SK-N-SH (cell line): ENCODE data around the gene CDX2. TPM values are rescaled to one million over a fixed set of nuclear protein-coding genes. Genes with fewer than 3 reads are reported as not detected.

Experiments used
- CTCF ChIA-PET: fragments of 300-600, 350-600 bp; formaldehyde crosslinking; extraction: SDS; loops from one replicate; lab custom pipeline; 2021; lab: Yijun Ruan, JAX
- POLR2A ChIA-PET: fragments of 350-600 bp; sonication (Branson Sonifier 250); formaldehyde crosslinking; extraction: SDS; loops from one replicate; lab custom pipeline; 2020; ENCODE audit warnings: antibody characterized with exemption, inconsistent platforms; lab: Yijun Ruan, JAX
- DNase-seq: peaks from one replicate; pipeline ENCODE4 v3.0.0; 2012
- H2AFZ ChIP-seq: fragments of 200-600 bp; sonication (generic); 2 replicates; pipeline ENCODE4 v1.8.1; 2016; ENCODE audit warnings: antibody characterized with exemption, mild to moderate bottlenecking, low read depth
- H3F3A ChIP-seq: fragments of 200-600 bp; sonication (generic); replicated peaks from 2 replicates; pipeline ENCODE3; 2016; ENCODE audit warnings: antibody characterized with exemption, mild to moderate bottlenecking; ENCODE audit not compliant: insufficient read depth
- H3K27ac ChIP-seq, 2 experiments: fragments of 200-500 bp in 1 of 2; fragments of 200-600 bp in 1 of 2; sonication (Bioruptor generic) in 1 of 2; sonication (generic), shearing (Covaris generic) in 1 of 2; 2 replicates each; pipeline versions ENCODE4 v1.5.1 to v1.6.1; 2014 to 2016; ENCODE audit warnings: low read depth in 2 of 2, inconsistent platforms in 1 of 2, low read length in 1 of 2, mild to moderate bottlenecking in 1 of 2, mixed read lengths in 1 of 2
- H3K27me3 ChIP-seq: fragments of 200-600 bp; sonication (generic), shearing (Covaris generic); 2 replicates; pipeline ENCODE4 v1.6.1; 2016; ENCODE audit warnings: mixed run types; ENCODE audit not compliant: insufficient read depth
- H3K36me3 ChIP-seq, 2 experiments: fragments of 200-500 bp in 1 of 2; fragments of 200-600 bp in 1 of 2; sonication (Bioruptor generic) in 1 of 2; sonication (generic) in 1 of 2; replicated peaks in 1 of 2; 2 replicates each; pipeline versions ENCODE3 to v1.5.1; 2014 to 2016; ENCODE audit warnings: low read length in 1 of 2, mild to moderate bottlenecking in 1 of 2; ENCODE audit not compliant: insufficient read depth in 2 of 2, control insufficient read depth in 1 of 2
- H3K4me1 ChIP-seq, 2 experiments: fragments of 200-500 bp in 1 of 2; fragments of 200-600 bp in 1 of 2; sonication (Bioruptor generic) in 1 of 2; sonication (generic), shearing (Covaris generic) in 1 of 2; 2 replicates each; pipeline versions ENCODE4 v1.5.1 to v1.6.1; 2014 to 2016; ENCODE audit warnings: low read depth in 1 of 2, low read length in 1 of 2, mixed run types in 1 of 2; ENCODE audit not compliant: insufficient read depth in 2 of 2, control insufficient read depth in 1 of 2
- H3K4me2 ChIP-seq: fragments of 200-600 bp; sonication (generic), shearing (Covaris generic); 2 replicates; pipeline ENCODE4 v1.6.1; 2017; ENCODE audit warnings: mixed run types
- H3K4me3 ChIP-seq, 2 experiments: fragments of 200-500 bp in 1 of 2; fragments of 200-600 bp in 1 of 2; sonication (Bioruptor generic) in 1 of 2; sonication (generic), shearing (Covaris generic) in 1 of 2; 2 replicates each; pipeline versions ENCODE4 v1.5.1 to v1.8.1; 2014 to 2016; ENCODE audit warnings: low read depth in 2 of 2, inconsistent platforms in 1 of 2, low read length in 1 of 2, mild to moderate bottlenecking in 1 of 2, mixed read lengths in 1 of 2, moderate library complexity in 1 of 2
- H3K79me2 ChIP-seq: fragments of 200-600 bp; sonication (generic); 2 replicates; pipeline ENCODE4 v1.8.1; 2017; ENCODE audit warnings: mild to moderate bottlenecking; ENCODE audit not compliant: insufficient read depth
- H3K9ac ChIP-seq: fragments of 200-600 bp; sonication (generic); 2 replicates; pipeline ENCODE4 v1.6.1; 2017; ENCODE audit warnings: mixed run types
- H3K9me2 ChIP-seq: fragments of 200-600 bp; sonication (generic); 2 replicates; pipeline ENCODE4 v1.6.1; 2017; ENCODE audit warnings: mixed run types
- H3K9me3 ChIP-seq: fragments of 200-600 bp; sonication (generic); 2 replicates; pipeline ENCODE4 v1.6.1; 2017; ENCODE audit warnings: mixed run types, mild to moderate bottlenecking, moderate library complexity
- H4K20me1 ChIP-seq: fragments of 200-600 bp; sonication (generic); 2 replicates; pipeline ENCODE4 v1.6.1; 2017; ENCODE audit warnings: mild to moderate bottlenecking, mixed run types; ENCODE audit not compliant: insufficient read depth
- CHD2 ChIP-seq: fragments of 150-350 bp; IDR thresholded peaks from 2 replicates; pipeline ENCODE4 v1.6.1; 2018; ENCODE audit warnings: low read length; ENCODE audit not compliant: partially characterized antibody
- ELF1 ChIP-seq: IDR thresholded peaks from 2 replicates; pipeline ENCODE4 v1.4.0; 2012
- FOSL2 ChIP-seq: IDR thresholded peaks from 2 replicates; pipeline ENCODE4 v1.4.0; 2012; ENCODE audit warnings: low read depth, mild to moderate bottlenecking, moderate library complexity, borderline replicate concordance
- FOXM1 ChIP-seq: IDR thresholded peaks from 2 replicates; pipeline ENCODE4 v1.4.0; 2012; ENCODE audit warnings: low read depth, mild to moderate bottlenecking
- GABPA ChIP-seq: IDR thresholded peaks from 2 replicates; pipeline ENCODE4 v1.4.0; 2012; ENCODE audit warnings: low read depth, mild to moderate bottlenecking
- JUND ChIP-seq: IDR thresholded peaks from 2 replicates; pipeline ENCODE4 v1.4.0; 2012
- MXI1 ChIP-seq: IDR thresholded peaks from 2 replicates; pipeline ENCODE4 v1.6.1; 2012; ENCODE audit warnings: mild to moderate bottlenecking, low read depth, low read length, improper control_type of control experiment
- NRF1 ChIP-seq: IDR thresholded peaks from 2 replicates; pipeline ENCODE4 v1.6.1; 2012; ENCODE audit warnings: low read depth, mild to moderate bottlenecking, low read length
- POLR2AphosphoS5 ChIP-seq: IDR thresholded peaks from 2 replicates; pipeline ENCODE4 v1.6.1; 2012; ENCODE audit warnings: low read depth, low read length
- SMC3 ChIP-seq: IDR thresholded peaks from 2 replicates; pipeline ENCODE4 v1.6.1; 2012; ENCODE audit warnings: low read depth, low read length, improper control_type of control experiment
- TAF1 ChIP-seq: IDR thresholded peaks from 2 replicates; pipeline ENCODE4 v1.6.1; 2012; ENCODE audit warnings: low read depth, mild to moderate bottlenecking, low read length, moderate library complexity, borderline replicate concordance
- TEAD4 ChIP-seq: IDR thresholded peaks from 2 replicates; pipeline ENCODE4 v1.4.0; 2012; ENCODE audit warnings: mild to moderate bottlenecking, borderline replicate concordance; ENCODE audit not compliant: insufficient read depth
- USF1 ChIP-seq: IDR thresholded peaks from 2 replicates; pipeline ENCODE4 v1.4.0; 2012; ENCODE audit warnings: low read depth, borderline replicate concordance
- USF2 ChIP-seq: fragments of 150-350 bp; IDR thresholded peaks from 2 replicates; pipeline ENCODE4 v1.6.1; 2017; ENCODE audit warnings: antibody characterized with exemption, low read length, low read depth, borderline replicate concordance
- WGBS: methylation state at CpG from one replicate; pipeline ENCODE4 v1.1.6; 2017; ENCODE audit warnings: low lambda C conversion rate; 5-methylcytosine and 5-hydroxymethylcytosine counted together
- polyA plus RNA-seq, 3 experiments: library from polyadenylated mRNA; depleted of rRNA; stranded (reverse); fragments of >200 nt; gene quantifications; 2 replicates each; pipeline ENCODE4 v1.2.3, GENCODE V29; 2012

Gene CDX2
- polyA plus RNA-seq, 1 of the 3 experiments (the other 2 are of a cell fraction): not detected

DNA sequence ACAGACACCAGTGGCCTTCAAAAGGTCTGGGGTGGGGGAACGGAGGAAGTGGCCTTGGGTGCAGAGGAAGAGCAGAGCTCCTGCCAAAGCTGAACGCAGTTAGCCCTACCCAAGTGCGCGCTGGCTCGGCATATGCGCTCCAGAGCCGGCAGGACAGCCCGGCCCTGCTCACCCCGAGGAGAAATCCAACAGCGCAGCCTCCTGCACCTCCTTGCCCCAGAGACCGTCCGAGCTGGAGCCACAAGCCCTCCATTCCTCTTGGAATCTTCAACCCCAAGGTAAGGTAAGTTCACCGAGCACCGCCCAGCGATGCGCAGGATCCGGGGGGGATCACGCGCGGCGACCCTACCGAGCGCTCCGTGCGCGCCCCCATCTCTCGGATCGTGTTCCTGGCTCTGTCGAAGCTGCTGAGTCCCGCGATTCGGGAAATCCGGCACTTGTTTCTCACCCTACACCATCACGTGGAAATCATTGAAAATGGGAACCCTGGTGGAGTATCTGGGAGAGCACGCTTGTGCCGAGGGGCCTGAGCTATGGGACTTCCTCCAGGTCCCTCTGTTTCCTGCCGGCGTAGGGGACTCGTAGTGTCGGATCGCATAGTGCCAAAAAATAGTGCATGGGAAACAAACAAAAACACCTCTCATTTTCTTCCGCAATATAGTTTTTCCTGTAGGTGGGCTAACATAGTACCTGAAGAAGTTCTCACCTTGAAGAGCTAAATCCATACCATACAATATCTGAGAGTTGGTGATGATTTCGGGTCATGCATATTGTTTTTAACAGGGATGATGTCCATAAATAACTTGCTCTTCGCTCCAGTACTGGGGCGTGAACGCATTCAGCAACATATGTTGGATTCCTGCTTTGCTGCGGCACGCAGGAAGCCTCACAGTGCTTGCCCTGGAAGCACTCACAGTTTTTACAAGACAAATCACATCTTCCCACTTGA is 40.0 kb downstream of the CDX2 start:
- ChIA-PET CTCF (interaction anchor here (1.5 kb wide), 1 partner anchor 60 kb away, joined by 5 read pairs; no protein-coding TSS in a partner anchor), POLR2A (no interaction called here)
- H3K4me3 ChIP-seq: no peak overlapping the region
- H3F3A ChIP-seq: no peaks in the 10 kb centered on the region
- no peak overlapping the region for H3K27ac ChIP-seq
- TF ChIP-seq MXI1 (no peak), TAF1 (no peak), ELF1 (no peak), FOXM1 (no peak), USF1 (no peak), TEAD4 (no peak), CHD2 (no peak), FOSL2 (no peak)
- H3K36me3 ChIP-seq: no peaks in the 10 kb centered on the region
- no peaks in the 10 kb centered on the region for H3K9me2 ChIP-seq
- H3K4me2 ChIP-seq: no peak overlapping the region
- H3K4me1 ChIP-seq: no peaks in the 10 kb centered on the region
- H3K27me3 ChIP-seq: peaks cover 70% of the 10 kb centered on the region
- H4K20me1 ChIP-seq: no peaks in the 10 kb centered on the region
- no peak overlapping the region for H3K9ac ChIP-seq
- WGBS: 9% methylated on average over 26 of the region's 48 CpGs
- H3K79me2 ChIP-seq: no peaks in the 10 kb centered on the region
- H2AFZ ChIP-seq: no peak overlapping the region
- no peaks in the 10 kb centered on the region for H3K9me3 ChIP-seq
- no peak for DNase-seq

- Histone ChIP-seq H3K27me3 (peaks cover 77% of the 10 kb centered on the region), H4K20me1 (no peaks in the 10 kb centered on the region), H3K9ac (no peak overlapping the region)
- TF ChIP-seq GABPA: no peak
- no peak for TF ChIP-seq ELF1
- TF ChIP-seq JUND: no peak
- TF ChIP-seq CHD2: no peak
- no peak for TF ChIP-seq TAF1
- no peak for TF ChIP-seq USF2
- no peak for TF ChIP-seq SMC3
- TF ChIP-seq POLR2AphosphoS5: no peak
- no peak for TF ChIP-seq NRF1
- TF ChIP-seq, all 33 proteins: peak for 0
- H3K9me3 ChIP-seq: no peaks in the 10 kb centered on the region
- no peak overlapping the region for H3K4me3 ChIP-seq
- DNase-seq: no peak
- H3K4me2 ChIP-seq: no peak overlapping the region
- 31% methylated on average over 7 of the region's 26 CpGs for WGBS
- ChIA-PET CTCF (interaction anchor here (1.5 kb wide), 1 partner anchor 59 kb away, joined by 5 read pairs; no protein-coding TSS in a partner anchor), POLR2A (no interaction called here)
- no peaks in the 10 kb centered on the region for H3K79me2 ChIP-seq
- no peaks in the 10 kb centered on the region for H3K36me3 ChIP-seq
- H3K27ac ChIP-seq: no peak overlapping the region
- H2AFZ ChIP-seq: no peak overlapping the region
- H3K9me2 ChIP-seq: no peaks in the 10 kb centered on the region
- H3K4me1 ChIP-seq: no peaks in the 10 kb centered on the region
- no peaks in the 10 kb centered on the region for H3F3A ChIP-seq
Observed at GRCh38 chr13:27928353-27928804, 40.7 kb downstream of the CDX2 start.
